Urinary bladder (tissue), 4 donors: ENCODE results near the gene PSMC1. TPM values are rescaled to one million over a fixed set of nuclear protein-coding genes. Genes with fewer than 3 reads are reported as not detected.

ENCODE experiments used
- DNase-seq: peaks from one replicate; pipeline ENCODE4 v3.0.0-alpha.2; 2015; ENCODE audit errors: extremely low spot score
- H3K27ac ChIP-seq: one replicate; pipeline ENCODE4 v1.5.1; 2013; ENCODE audit warnings: low read depth, mild to moderate bottlenecking, moderate library complexity
- H3K36me3 ChIP-seq: one replicate; pipeline ENCODE4 v1.6.1; 2013; ENCODE audit warnings: mild to moderate bottlenecking, moderate library complexity; ENCODE audit not compliant: insufficient read depth
- H3K4me1 ChIP-seq: one replicate; pipeline ENCODE4 v1.6.1; 2013; ENCODE audit warnings: mild to moderate bottlenecking, moderate library complexity; ENCODE audit not compliant: insufficient read depth
- H3K4me3 ChIP-seq: one replicate; pipeline ENCODE4 v1.5.1; 2013; ENCODE audit warnings: low read depth, low read length
- WGBS: extraction: QIAGEN DNeasy Blood & Tissue Kit; methylation state at CpG from one replicate; pipeline ENCODE4 v1.1.7; 2013; 5-methylcytosine and 5-hydroxymethylcytosine counted together
- polyA plus RNA-seq: library from polyadenylated mRNA; stranded (reverse); fragments of 200-250 nt; gene quantifications from one replicate; pipeline ENCODE4 v1.2.3, GENCODE V29; 2013
- total RNA-seq: library from RNA; depleted of rRNA; stranded (reverse); fragments of >200 nt; gene quantifications from one replicate; pipeline ENCODE4 v1.2.3, GENCODE V29; 2014
- donor health status: healthy with polysubstance abuse.
- donor health status: healthy.

The PSMC1 gene
- total and polyA plus RNA-seq, 2 donors: 81.8 to 162 TPM

DNA sequence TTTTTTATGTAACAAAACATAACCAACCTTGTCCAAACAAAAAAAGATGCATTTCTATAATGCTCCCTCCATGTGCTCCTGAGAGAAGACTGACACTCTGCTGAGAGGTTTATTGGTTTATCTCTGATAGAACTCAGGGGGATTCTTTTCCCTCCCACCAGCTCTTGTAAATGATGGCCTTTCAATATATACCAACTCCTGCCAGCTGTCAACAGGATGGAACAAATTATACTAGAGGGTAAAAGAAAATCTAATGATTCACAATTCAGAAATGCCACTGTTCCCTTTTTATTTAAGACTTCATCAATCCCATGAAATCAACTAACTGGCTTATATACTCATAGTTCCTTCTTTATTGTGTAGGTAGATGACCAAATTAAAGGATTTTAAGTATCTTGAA is 25.4 kb downstream of the PSMC1 start:
- H3K27ac ChIP-seq: no peak overlapping the region
- no peak for DNase-seq
- no peaks in the 10 kb centered on the region for H3K4me1 ChIP-seq

DNA sequence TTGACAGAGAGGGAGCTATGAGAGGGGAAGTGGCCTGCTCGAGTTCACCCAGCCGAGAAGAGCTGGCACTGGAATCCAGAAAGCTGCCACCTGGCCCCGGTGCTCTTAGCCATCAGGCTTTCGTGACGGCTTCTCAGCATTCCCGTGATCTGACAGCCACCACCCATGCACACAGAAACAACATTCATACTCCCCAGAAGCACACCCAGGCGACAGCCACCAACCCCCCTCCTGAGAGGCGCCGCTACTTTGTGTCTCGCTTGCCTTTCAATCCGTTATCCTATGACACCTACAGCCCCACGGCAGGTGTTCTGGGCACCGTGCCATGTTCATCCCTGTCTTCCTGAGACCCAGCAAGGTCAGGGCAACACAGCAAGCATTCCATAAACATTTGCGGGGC is 31.4 kb downstream of the PSMC1 start:
- Histone ChIP-seq H3K27ac (no peak overlapping the region), H3K4me1 (no peaks in the 10 kb centered on the region), H3K4me3 (no peak overlapping the region), H3K36me3 (peaks cover 2% of the 10 kb centered on the region)
- DNase-seq: no peak
- WGBS: 90% methylated on average over 14 of the region's 14 CpGs

More for the DNA sequence above, 25.4 kb downstream of the PSMC1 start:
- H3K4me3 ChIP-seq: no peak overlapping the region
- peaks cover 2% of the 10 kb centered on the region for H3K36me3 ChIP-seq

DNA sequence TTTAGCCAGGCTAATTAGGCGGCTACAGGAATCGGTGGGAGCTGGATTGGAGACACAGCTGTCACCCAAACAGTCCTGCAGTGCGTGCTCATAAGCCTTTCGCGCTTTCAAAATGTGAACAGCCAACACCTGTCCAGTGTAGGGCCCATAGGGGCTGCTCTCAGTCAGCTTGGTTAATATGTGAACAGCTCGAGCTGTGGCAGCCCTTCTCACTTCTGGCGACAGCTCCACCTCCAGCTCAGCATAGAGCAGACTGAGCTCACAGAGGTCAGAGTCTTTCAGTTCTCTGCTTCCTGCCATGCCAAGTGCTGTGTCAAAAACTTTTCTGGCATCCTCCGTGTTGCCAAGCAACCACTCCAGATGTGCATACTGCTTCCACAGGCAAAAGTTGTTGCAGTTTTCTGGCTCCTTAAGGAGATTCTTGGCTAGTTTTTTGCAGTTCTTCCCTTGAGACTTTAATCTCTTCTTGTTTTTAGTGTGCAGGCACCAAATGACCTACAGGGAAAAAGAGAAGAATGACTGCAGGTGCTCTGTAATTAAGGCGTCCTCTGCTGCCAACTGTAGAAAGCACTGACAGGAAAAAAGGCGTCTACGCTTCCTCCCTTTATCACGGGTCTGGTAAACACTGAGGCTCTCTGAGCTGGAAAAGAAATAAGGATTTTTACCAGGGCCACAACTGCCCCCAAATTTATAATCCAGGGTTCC is 32.5 kb downstream of the PSMC1 start:
- DNase-seq: no peak
- H3K4me3 ChIP-seq: no peak overlapping the region
- H3K27ac ChIP-seq: no peak overlapping the region
- 81% methylated on average over 12 of the region's 12 CpGs for WGBS
- H3K4me1 ChIP-seq: no peaks in the 10 kb centered on the region
- peaks cover 2% of the 10 kb centered on the region for H3K36me3 ChIP-seq

DNA sequence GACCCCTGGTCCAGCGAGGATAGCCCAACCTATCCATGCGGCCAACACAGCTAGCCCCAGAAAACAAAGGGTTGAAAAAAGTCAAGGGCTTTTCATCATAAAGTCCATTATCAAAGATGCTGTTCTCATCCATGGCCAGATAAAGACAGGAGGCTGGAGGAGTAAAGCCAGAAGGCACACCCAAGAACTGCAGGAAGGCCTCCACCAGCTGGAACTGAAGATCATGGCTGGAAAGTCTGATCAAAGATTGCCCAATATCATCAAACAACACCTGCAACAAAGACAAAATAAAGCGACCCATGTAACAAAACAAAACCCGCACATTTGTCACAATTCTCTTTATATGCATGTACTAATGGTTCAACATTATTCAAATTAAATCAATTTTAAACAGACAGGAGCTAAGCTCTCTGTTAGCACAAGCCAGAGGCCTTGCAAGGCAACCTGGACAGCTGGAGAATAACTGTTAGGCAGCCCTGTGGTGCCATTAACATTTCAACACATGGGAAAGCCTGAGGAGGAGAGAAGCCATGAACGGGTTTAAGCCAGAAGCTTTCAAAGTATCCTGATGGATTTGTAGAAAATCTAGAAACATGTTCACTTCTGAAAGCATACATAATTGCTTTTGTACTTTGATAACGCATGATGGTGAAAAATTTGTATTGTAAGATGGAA is 34.1 kb downstream of the PSMC1 start:
- DNase-seq: no peak
- Histone ChIP-seq H3K4me1 (no peaks in the 10 kb centered on the region), H3K4me3 (no peak overlapping the region), H3K27ac (no peak overlapping the region), H3K36me3 (peaks cover 2% of the 10 kb centered on the region)
- 89% methylated on average over 6 of the region's 6 CpGs for whole genome bisulfite sequencing

DNA sequence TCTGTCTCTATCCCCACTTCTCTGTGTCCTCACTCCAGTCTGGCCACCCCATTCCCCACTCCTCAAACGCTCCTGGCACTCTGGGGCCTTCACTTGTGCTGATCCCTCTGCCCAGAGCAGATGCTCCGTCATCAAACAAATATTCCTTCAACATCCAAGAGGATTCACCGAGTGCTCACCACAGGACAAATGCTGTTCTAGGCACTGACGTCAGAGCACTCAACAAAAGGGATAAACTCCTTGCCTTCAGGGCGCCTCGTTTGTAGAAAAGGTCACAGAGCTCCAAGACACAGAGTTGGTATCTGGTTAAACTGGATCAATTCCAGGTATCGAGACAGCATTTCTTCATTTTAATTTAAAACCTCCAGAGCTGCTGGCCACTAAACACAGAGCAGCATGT is 35.3 kb downstream of the PSMC1 start:
- 83% methylated on average over 7 of the region's 7 CpGs for WGBS
- DNase-seq: no peak
- Histone ChIP-seq H3K27ac (no peak overlapping the region), H3K4me3 (no peak overlapping the region), H3K36me3 (no peaks in the 10 kb centered on the region), H3K4me1 (no peaks in the 10 kb centered on the region)

DNA sequence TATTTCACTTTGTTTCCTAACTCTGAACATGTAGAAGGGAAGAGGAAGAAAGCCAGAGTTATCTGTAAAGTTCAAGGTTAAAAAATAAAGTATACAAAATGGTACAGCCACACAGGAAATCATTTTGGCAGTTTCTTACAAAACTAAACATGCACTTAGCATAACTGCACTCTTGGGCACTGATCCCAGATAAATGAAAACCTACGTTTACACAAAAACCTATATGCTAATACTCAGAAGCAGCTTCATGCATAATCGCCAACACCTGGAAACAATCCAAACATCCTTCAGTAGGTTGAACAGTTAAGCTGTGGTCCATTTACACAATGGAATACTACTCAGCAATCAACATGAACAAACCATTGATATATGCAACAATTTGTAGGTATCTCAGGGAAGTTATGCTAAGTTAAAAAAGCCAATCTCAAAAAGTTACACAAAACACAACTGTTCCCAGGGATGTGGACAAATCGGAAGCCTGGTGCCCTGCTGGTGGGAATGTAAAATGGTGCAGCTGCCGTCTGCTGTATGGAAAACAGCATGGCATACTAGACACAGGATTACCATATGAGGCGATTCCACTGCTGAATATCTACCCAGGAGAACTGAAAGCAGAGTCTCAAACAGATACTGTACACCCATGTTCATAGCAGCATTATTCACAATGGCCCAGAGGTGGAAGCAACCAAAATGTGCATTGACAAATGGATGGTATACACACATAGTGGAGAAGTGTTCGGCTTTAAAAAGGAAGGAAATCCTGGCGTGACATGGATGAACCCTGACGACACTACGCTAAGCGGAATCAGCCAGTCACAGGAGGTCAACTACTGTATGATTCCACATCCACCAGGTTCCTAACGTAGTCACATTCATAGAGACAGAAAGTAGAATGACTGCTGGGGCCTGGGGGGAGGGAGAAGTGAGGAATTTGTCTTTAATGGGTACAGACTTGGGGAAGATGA is 37.7 kb downstream of the PSMC1 start:
- no peak for DNase-seq
- H3K27ac ChIP-seq: no peak overlapping the region
- H3K36me3 ChIP-seq: peaks cover 4% of the 10 kb centered on the region
- H3K4me1 ChIP-seq: no peaks in the 10 kb centered on the region
- 85% methylated on average over 11 of the region's 11 CpGs for WGBS
- no peak overlapping the region for H3K4me3 ChIP-seq

DNA sequence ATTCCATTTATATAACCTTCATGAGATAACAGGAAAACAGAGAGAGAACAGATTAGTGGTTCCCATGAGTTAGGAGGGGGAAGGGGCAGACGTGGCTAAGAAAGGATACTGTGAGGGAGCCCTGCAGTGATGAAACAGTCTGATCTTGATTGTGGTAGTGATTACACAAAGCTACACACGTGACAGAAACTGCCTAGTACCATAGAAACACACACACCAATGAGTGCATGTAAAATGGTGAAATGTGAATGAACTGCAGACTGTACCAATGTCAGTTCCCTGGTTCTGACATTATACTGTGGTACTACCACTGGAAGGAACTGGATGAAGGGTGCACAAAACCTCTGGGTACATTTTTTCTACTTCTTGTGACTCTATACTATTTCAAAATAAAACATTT is 38.5 kb downstream of the PSMC1 start:
- Histone ChIP-seq H3K36me3 (peaks cover 4% of the 10 kb centered on the region), H3K4me3 (no peak overlapping the region), H3K4me1 (no peaks in the 10 kb centered on the region), H3K27ac (no peak overlapping the region)
- WGBS: 79% methylated on average over 2 of the region's 2 CpGs
- no peak for DNase-seq

DNA sequence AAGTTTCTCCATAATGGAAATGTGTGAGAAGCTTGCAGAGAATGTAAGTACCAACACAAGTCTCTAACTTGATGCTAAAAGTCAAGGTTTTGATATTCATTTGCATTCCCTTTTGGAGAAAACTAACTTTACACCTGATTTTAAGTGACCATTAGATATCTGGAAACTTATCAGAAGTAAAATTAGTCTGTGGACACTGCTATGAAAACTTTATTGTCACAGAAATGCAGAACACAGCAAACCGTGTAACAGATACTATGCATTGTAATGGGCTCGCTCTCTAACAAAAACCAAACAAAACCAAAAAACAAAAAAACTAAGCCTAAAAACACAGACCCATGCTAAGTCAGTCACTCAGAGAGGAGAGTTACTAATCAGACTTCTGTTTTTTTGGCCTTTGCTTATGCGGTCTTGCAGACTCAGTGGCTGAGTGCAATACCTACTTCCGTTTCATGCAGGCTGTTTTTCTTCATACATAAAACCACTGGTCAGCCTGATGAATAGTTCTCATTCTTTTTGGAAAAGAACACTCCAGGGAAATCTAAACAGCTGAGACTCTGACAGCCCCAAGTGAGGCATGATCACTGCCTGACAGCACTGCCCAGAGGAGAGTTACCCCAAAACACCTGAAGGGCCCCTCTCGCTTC is 39.6 kb downstream of the PSMC1 start:
- no peak for DNase-seq
- 83% methylated on average over 5 of the region's 5 CpGs for WGBS
- Histone ChIP-seq H3K4me1 (no peaks in the 10 kb centered on the region), H3K36me3 (peaks cover 4% of the 10 kb centered on the region), H3K4me3 (no peak overlapping the region), H3K27ac (no peak overlapping the region)

DNA sequence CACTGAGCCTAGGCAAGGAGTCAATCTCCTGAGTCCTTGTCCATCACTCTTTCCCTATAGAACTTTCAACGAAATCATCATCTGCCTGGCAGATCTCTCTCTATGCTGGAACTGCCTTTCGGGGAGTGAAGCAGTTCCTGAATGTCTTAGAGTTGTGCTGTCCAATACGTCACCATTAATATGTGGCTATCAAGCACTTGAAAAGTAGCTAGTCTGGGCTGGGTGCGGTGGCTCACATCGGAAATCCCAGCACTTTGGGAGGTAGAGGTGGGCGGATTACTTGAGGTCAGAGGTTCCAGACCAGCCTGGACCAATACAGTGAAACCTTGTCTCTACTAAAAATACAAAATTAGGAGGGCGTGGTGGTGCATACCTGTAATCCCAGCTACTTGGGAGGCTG is 40.3 kb downstream of the PSMC1 start:
- Histone ChIP-seq H3K27ac (no peak overlapping the region), H3K4me3 (no peak overlapping the region), H3K4me1 (no peaks in the 10 kb centered on the region), H3K36me3 (peaks cover 4% of the 10 kb centered on the region)
- DNase-seq: no peak
- WGBS: 97% methylated on average over 7 of the region's 7 CpGs

DNA sequence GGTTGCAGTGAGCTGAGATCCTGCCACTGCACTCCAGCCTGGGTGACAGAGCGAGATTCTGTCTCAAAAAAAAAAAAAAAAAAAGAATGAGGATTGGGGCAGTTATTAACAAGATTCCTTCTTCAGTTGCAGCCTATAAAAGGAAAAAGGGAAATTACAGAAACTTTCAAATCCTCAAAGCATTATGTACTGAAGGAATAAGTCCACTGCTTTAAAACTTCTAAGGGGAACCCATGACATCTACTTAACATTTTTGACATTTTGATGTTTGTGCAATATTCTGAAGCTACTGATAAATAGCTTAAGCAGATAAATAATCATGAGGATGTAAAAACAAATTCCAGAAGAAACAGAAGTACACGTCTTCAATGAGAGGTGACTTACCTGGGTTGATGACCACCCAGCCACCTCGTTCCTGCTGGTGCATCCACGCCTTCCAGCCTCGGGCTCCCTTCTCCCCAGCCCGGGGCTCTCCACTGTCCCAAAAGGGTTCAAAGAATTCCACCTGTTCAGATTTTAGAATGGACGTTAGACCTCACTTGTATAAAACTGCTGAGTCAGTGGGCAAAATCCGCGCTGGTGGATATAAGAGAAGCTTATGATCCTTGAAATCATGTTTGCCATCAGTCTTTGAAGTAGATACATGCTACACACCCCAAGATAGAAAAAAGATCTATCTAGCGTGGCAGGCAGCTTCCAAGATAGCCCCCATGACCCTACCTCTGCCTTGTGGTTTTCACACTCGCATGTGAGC is 41.7 kb downstream of the PSMC1 start:
- Histone ChIP-seq H3K36me3 (peaks cover 7% of the 10 kb centered on the region), H3K4me3 (no peak overlapping the region), H3K27ac (no peak overlapping the region), H3K4me1 (no peaks in the 10 kb centered on the region)
- DNase-seq: no peak
- WGBS: 94% methylated on average over 11 of the region's 11 CpGs

DNA sequence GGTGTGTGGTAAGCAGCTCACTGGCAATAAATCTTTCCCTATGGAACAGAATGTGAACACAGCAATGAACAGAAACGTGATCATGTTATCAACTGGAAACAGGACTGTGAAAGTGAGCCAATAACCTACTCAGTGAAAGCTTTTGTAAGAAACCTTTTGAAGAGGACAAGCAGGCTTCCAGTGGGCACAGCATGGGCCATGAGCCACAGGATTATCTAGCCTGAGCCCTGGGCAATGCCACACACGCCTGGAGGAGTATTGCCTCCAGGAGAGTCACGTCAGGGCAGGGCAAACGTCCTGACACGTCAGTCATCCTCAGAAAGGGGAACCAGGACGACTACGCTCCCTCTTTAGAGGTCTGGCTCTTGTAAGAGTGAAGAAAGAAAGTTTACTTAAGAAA is 43.1 kb downstream of the PSMC1 start:
- Histone ChIP-seq H3K4me1 (no peaks in the 10 kb centered on the region), H3K36me3 (peaks cover 9% of the 10 kb centered on the region)

DNA sequence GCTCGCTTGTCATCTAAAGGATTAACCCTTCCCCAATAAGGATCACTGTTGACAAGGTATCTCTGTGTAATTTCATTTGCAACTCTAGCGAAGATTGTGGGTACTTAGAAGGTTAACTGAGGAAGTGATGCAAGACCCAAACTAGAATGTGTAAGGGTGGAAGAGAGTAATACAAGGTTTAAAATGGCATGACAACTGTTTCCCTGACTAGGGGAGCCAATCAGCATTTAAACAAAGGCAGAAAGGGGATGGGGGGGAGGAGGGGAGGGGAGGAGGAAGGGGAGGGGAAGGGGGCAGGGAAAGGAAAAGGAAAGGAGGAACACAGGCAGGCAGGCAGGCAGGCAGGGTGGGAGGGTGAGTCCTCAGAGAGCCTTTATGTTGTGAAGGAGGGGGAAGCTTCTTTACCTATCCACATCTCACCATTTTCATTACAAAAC is 44.3 kb downstream of the PSMC1 start:
- WGBS: 67% methylated on average over 2 of the region's 2 CpGs
- peaks cover 9% of the 10 kb centered on the region for H3K36me3 ChIP-seq
- no peak overlapping the region for H3K4me3 ChIP-seq
- no peaks in the 10 kb centered on the region for H3K4me1 ChIP-seq
- no peak for DNase-seq
- H3K27ac ChIP-seq: no peak overlapping the region

More for the DNA sequence above, 43.1 kb downstream of the PSMC1 start:
- Histone ChIP-seq H3K4me3 (no peak overlapping the region), H3K27ac (no peak overlapping the region)
- WGBS: 62% methylated on average over 7 of the region's 7 CpGs
- no peak for DNase-seq

DNA sequence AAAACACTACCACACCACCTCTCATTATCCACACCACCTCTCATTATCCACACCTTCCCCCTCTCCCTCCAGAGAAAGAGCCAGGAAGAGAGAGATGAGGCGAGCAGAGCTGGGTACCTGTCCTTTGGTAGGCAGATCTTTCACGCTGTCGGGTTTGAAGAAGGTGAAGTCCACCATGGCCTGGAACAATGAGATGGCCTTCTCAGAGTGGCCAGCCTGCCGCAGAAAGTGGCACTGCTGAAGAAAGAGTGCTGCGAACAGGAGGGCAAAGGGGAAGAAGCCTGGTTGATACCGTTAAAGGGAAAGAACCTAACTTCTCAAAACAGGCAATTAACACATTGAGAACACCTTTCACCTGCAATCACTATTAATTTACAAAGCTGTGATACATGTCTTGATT is 44.8 kb downstream of the PSMC1 start:
- H3K27ac ChIP-seq: no peak overlapping the region
- H3K4me1 ChIP-seq: no peaks in the 10 kb centered on the region
- H3K4me3 ChIP-seq: no peak overlapping the region
- WGBS: 78% methylated on average over 6 of the region's 6 CpGs
- H3K36me3 ChIP-seq: peaks cover 10% of the 10 kb centered on the region
- DNase-seq: no peak
